OCI-LY1 (cell line): ENCODE measurements around the gene FLRT3.

Experiments used
- H2AFZ ChIP-seq: fragments of 200-600 bp; sonication (generic), shearing (Covaris generic); 2 replicates; pipeline ENCODE4 v1.6.0; 2014; ENCODE audit warnings: antibody characterized with exemption, mild to moderate bottlenecking, low read length
- H3F3A ChIP-seq: fragments of 200-600 bp; sonication (generic), shearing (Covaris generic); 2 replicates; pipeline ENCODE4 v1.6.0; 2014; ENCODE audit warnings: mild to moderate bottlenecking, antibody characterized with exemption, low read length, moderate library complexity; ENCODE audit not compliant: insufficient read depth
- H3K27ac ChIP-seq: fragments of 200-600 bp; sonication (generic); 2 replicates; pipeline ENCODE4 v1.5.1; 2014; ENCODE audit warnings: low read length, mixed run types, mild to moderate bottlenecking, low read depth; ENCODE audit not compliant: poor library complexity, severe bottlenecking
- H3K27me3 ChIP-seq: fragments of 200-600 bp; sonication (generic); 2 replicates; pipeline ENCODE4 v1.6.0; 2014; ENCODE audit warnings: antibody characterized with exemption, mild to moderate bottlenecking, low read length, moderate library complexity; ENCODE audit not compliant: insufficient read depth
- H3K36me3 ChIP-seq: fragments of 200-600 bp; sonication (generic); 2 replicates; pipeline ENCODE4 v1.6.1; 2014; ENCODE audit warnings: mild to moderate bottlenecking, antibody characterized with exemption, low read length, moderate library complexity, mixed read lengths; ENCODE audit not compliant: insufficient read depth
- H3K4me1 ChIP-seq: fragments of 200-600 bp; sonication (generic); 2 replicates; pipeline ENCODE4 v1.5.1; 2014; ENCODE audit warnings: mild to moderate bottlenecking, low read length, moderate library complexity; ENCODE audit not compliant: insufficient read depth, severe bottlenecking
- H3K4me2 ChIP-seq: fragments of 200-600 bp; sonication (generic), shearing (Covaris generic); 2 replicates; pipeline ENCODE4 v1.6.1; 2014; ENCODE audit warnings: low read length
- H3K4me3 ChIP-seq: fragments of 200-600 bp; sonication (generic); 2 replicates; pipeline ENCODE4 v1.5.1; 2014; ENCODE audit warnings: low read length, low read depth, mild to moderate bottlenecking, mixed read lengths; ENCODE audit not compliant: poor library complexity, severe bottlenecking
- H3K79me2 ChIP-seq: fragments of 200-600 bp; shearing (Covaris generic); 2 replicates; pipeline ENCODE4 v1.6.1; 2016; ENCODE audit warnings: mixed run types, low read length, mixed read lengths; ENCODE audit not compliant: insufficient read depth
- H3K9ac ChIP-seq: fragments of 200-600 bp; sonication (generic), shearing (Covaris generic); 2 replicates; pipeline ENCODE4 v1.6.1; 2014; ENCODE audit warnings: mild to moderate bottlenecking, low read length, mixed read lengths
- H3K9me2 ChIP-seq: fragments of 200-600 bp; sonication (generic), shearing (Covaris generic); 2 replicates; pipeline ENCODE4 v1.6.1; 2014; ENCODE audit warnings: low read depth, mild to moderate bottlenecking, low read length, mixed read lengths
- H3K9me3 ChIP-seq: fragments of 200-600 bp; shearing (Covaris generic); 2 replicates; pipeline ENCODE4 v1.6.1; 2014; ENCODE audit warnings: low read length, mixed read lengths
- H4K20me1 ChIP-seq: fragments of 200-600 bp; sonication (generic), shearing (Covaris generic); 2 replicates; pipeline ENCODE4 v1.6.0; 2016; ENCODE audit warnings: mild to moderate bottlenecking, low read length; ENCODE audit not compliant: insufficient read depth
- EZH2 ChIP-seq: fragments of 200-600 bp; sonication (generic), shearing (Covaris generic); IDR thresholded peaks from 2 replicates; pipeline ENCODE4 v1.8.0; 2017; ENCODE audit warnings: borderline replicate concordance, mixed run types, mild to moderate bottlenecking, antibody characterized with exemption, low read length, moderate library complexity, mixed read lengths
- TF ChIP-seq, protein P1 (sequence below): fragments of 200-600 bp; sonication (generic), shearing (Covaris generic); IDR thresholded peaks from 2 replicates; pipeline ENCODE4 v1.5.1; 2017; ENCODE audit warnings: mild to moderate bottlenecking, antibody characterized with exemption, low read length, moderate library complexity, mixed read lengths

The FLRT3 gene

DNA sequence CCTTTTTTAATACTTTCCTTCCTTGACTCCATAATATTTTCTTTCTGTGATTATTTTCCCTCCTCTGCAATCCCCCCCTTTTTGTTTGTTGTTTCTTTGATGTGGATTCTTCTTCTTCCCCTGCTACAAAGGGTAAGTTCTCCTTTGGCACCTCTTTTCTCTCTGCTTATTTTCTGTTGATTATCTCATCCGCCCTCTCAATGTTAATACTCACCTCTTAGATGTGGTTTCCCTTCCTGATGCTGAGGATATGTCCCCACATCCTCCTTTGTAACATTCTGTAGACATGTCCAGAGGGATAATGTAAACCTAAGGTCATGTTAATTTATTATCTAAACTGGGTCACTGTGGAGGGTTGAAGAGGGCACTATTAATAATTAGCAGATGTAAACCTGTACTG is 17.7 kb downstream of the FLRT3 start:
- H4K20me1 ChIP-seq = no peaks in the 10 kb centered on the region
- TF ChIP-seq EZH2 = no peak
- TF ChIP-seq, protein P1, sequence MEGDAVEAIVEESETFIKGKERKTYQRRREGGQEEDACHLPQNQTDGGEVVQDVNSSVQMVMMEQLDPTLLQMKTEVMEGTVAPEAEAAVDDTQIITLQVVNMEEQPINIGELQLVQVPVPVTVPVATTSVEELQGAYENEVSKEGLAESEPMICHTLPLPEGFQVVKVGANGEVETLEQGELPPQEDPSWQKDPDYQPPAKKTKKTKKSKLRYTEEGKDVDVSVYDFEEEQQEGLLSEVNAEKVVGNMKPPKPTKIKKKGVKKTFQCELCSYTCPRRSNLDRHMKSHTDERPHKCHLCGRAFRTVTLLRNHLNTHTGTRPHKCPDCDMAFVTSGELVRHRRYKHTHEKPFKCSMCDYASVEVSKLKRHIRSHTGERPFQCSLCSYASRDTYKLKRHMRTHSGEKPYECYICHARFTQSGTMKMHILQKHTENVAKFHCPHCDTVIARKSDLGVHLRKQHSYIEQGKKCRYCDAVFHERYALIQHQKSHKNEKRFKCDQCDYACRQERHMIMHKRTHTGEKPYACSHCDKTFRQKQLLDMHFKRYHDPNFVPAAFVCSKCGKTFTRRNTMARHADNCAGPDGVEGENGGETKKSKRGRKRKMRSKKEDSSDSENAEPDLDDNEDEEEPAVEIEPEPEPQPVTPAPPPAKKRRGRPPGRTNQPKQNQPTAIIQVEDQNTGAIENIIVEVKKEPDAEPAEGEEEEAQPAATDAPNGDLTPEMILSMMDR = no peak
- H3K9ac ChIP-seq = no peak overlapping the region
- H3F3A ChIP-seq = no peaks in the 10 kb centered on the region
- H3K9me3 ChIP-seq = no peaks in the 10 kb centered on the region
- H3K79me2 ChIP-seq = no peaks in the 10 kb centered on the region
- no peak overlapping the region for H3K4me2 ChIP-seq
- H3K27me3 ChIP-seq = no peaks in the 10 kb centered on the region
- no peak overlapping the region for H3K4me3 ChIP-seq
- no peaks in the 10 kb centered on the region for H3K36me3 ChIP-seq
- H2AFZ ChIP-seq = no peak overlapping the region
- H3K4me1 ChIP-seq = no peaks in the 10 kb centered on the region
- no peaks in the 10 kb centered on the region for H3K9me2 ChIP-seq
- no peak overlapping the region for H3K27ac ChIP-seq

GRCh38 chr20:14313341-14314020 is 23.9 kb downstream of the FLRT3 start:
- H4K20me1 ChIP-seq = no peaks in the 10 kb centered on the region
- H3K9me2 ChIP-seq = no peaks in the 10 kb centered on the region

GRCh38 chr20:14312001-14312400 is 25.4 kb downstream of the FLRT3 start:
- Histone ChIP-seq H3F3A (no peaks in the 10 kb centered on the region), H3K9me2 (no peaks in the 10 kb centered on the region), H3K4me3 (no peak overlapping the region), H3K9ac (no peak overlapping the region), H3K4me2 (no peak overlapping the region), H3K36me3 (no peaks in the 10 kb centered on the region), H3K27ac (no peak overlapping the region), H2AFZ (no peak overlapping the region), H4K20me1 (no peaks in the 10 kb centered on the region), H3K79me2 (no peaks in the 10 kb centered on the region), H3K9me3 (no peaks in the 10 kb centered on the region), H3K4me1 (no peaks in the 10 kb centered on the region), H3K27me3 (no peaks in the 10 kb centered on the region)
- TF ChIP-seq EZH2 = no peak
- TF ChIP-seq, protein P1 = no peak

More at GRCh38 chr20:14313341-14314020, 23.9 kb downstream of the FLRT3 start:
- Histone ChIP-seq H3K4me3 (no peak overlapping the region), H3K9me3 (no peaks in the 10 kb centered on the region), H3K79me2 (no peaks in the 10 kb centered on the region), H3K9ac (no peak overlapping the region), H3K4me1 (no peaks in the 10 kb centered on the region), H3K36me3 (no peaks in the 10 kb centered on the region), H3K27ac (no peak overlapping the region), H3F3A (no peaks in the 10 kb centered on the region), H3K27me3 (no peaks in the 10 kb centered on the region), H2AFZ (no peak overlapping the region), H3K4me2 (no peak overlapping the region)
- TF ChIP-seq EZH2 = no peak
- TF ChIP-seq, protein P1 = no peak
